IMR-90 (cell line): ENCODE data around the gene FOXO1. TPM values are rescaled to one million over a fixed set of nuclear protein-coding genes. Genes with fewer than 3 reads are reported as not detected.

ENCODE experiments used
- ATAC-seq: fragments of 200-7000 bp; cut with Tn5 transposase; 2 replicates; pipeline ENCODE4 v1.9.1; 2020; ENCODE audit warnings: low read depth, mild to moderate bottlenecking, moderate library complexity
- BruUV-seq: library from RNA; stranded (reverse); fragments of 400-500 nt; replicated peaks from 2 replicates; lab custom pipeline; 2021; lab: Mats Ljungman, UMichigan
- CTCF ChIA-PET: fragments of 300-600 bp; formaldehyde crosslinking; extraction: SDS; loops from one replicate; lab custom pipeline; 2021; ENCODE audit warnings: antibody characterized with exemption; lab: Yijun Ruan, JAX
- POLR2A ChIA-PET: fragments of 300-600 bp; sonication (Branson Sonifier 250); formaldehyde crosslinking; loops from one replicate; lab custom pipeline; 2022; ENCODE audit warnings: antibody characterized with exemption; ENCODE audit not compliant: unreplicated experiment; lab: Charles Lee
- DNase-seq: peaks from one replicate; pipeline ENCODE4 v3.0.0; 2013
- H2AFZ ChIP-seq: replicated peaks from 2 replicates; pipeline ENCODE3; 2013; ENCODE audit warnings: low read length, mild to moderate bottlenecking; ENCODE audit not compliant: poor library complexity
- H2AK5ac ChIP-seq: 2 replicates; pipeline ENCODE4 v1.6.1; 2013; ENCODE audit warnings: low read depth, low read length, inconsistent platforms
- H2AK9ac ChIP-seq: replicated peaks from 2 replicates; pipeline ENCODE3; 2013; ENCODE audit warnings: mild to moderate bottlenecking, low read depth, low read length, moderate library complexity; ENCODE audit not compliant: poor library complexity
- H2BK120ac ChIP-seq: 2 replicates; pipeline ENCODE4 v1.6.1; 2013; ENCODE audit warnings: low read depth, low read length, inconsistent platforms
- H2BK15ac ChIP-seq: 3 replicates; pipeline ENCODE4 v1.6.1; 2013; ENCODE audit warnings: low read depth, low read length, inconsistent platforms
- H2BK20ac ChIP-seq: 2 replicates; pipeline ENCODE4 v1.6.1; 2013; ENCODE audit warnings: low read depth, mild to moderate bottlenecking, inconsistent platforms, low read length, moderate library complexity
- H2BK5ac ChIP-seq: 2 replicates; pipeline ENCODE4 v1.6.1; 2013; ENCODE audit warnings: mild to moderate bottlenecking, low read depth, low read length, inconsistent platforms; ENCODE audit not compliant: poor library complexity, severe bottlenecking
- H3K14ac ChIP-seq: replicated peaks from 2 replicates; pipeline ENCODE4 v1.6.1; 2013; ENCODE audit warnings: low read depth, low read length, inconsistent platforms
- H3K18ac ChIP-seq: 2 replicates; pipeline ENCODE4 v1.6.1; 2013; ENCODE audit warnings: low read depth, low read length, control low read depth
- H3K23ac ChIP-seq: 2 replicates; pipeline ENCODE4 v1.6.1; 2013; ENCODE audit warnings: low read depth, low read length, inconsistent platforms
- H3K27ac ChIP-seq: 2 replicates; pipeline ENCODE4 v1.5.1; 2013; ENCODE audit warnings: mild to moderate bottlenecking, control low read depth, low read length; ENCODE audit not compliant: insufficient read depth
- H3K27me3 ChIP-seq: 2 replicates; pipeline ENCODE4 v1.6.1; 2013; ENCODE audit warnings: low read length; ENCODE audit not compliant: control insufficient read depth, insufficient read depth
- H3K36me3 ChIP-seq: 2 replicates; pipeline ENCODE4 v1.6.1; 2013; ENCODE audit warnings: low read length, mixed read lengths; ENCODE audit not compliant: control insufficient read depth, insufficient read depth
- H3K4ac ChIP-seq: 2 replicates; pipeline ENCODE4 v1.6.1; 2013; ENCODE audit warnings: low read depth, low read length, inconsistent platforms
- H3K4me1 ChIP-seq: 2 replicates; pipeline ENCODE4 v1.6.1; 2013; ENCODE audit warnings: low read length, mixed read lengths; ENCODE audit not compliant: control insufficient read depth, insufficient read depth
- H3K4me2 ChIP-seq: 2 replicates; pipeline ENCODE4 v1.6.1; 2013; ENCODE audit warnings: low read depth, mild to moderate bottlenecking, control low read depth, low read length, moderate library complexity
- H3K4me3 ChIP-seq: 2 replicates; pipeline ENCODE4 v1.5.1; 2013; ENCODE audit warnings: low read depth, mild to moderate bottlenecking, control low read depth, low read length, moderate library complexity; ENCODE audit not compliant: insufficient read depth
- H3K56ac ChIP-seq: 2 replicates; pipeline ENCODE4 v1.6.1; 2013; ENCODE audit warnings: low read length, inconsistent platforms; ENCODE audit not compliant: insufficient read depth; ENCODE audit errors: extremely low read depth
- H3K79me1 ChIP-seq, 2 experiments: 2 replicates each; pipeline ENCODE4 v1.6.1; 2013; ENCODE audit warnings: low read length in 2 of 2, inconsistent platforms in 1 of 2, low read depth in 1 of 2
- H3K9ac ChIP-seq: 2 replicates; pipeline ENCODE4 v1.6.1; 2013; ENCODE audit warnings: low read depth, low read length, control low read depth
- H3K9me1 ChIP-seq: 2 replicates; pipeline ENCODE4 v1.6.1; 2013; ENCODE audit warnings: low read length, inconsistent platforms; ENCODE audit not compliant: insufficient read depth
- H3K9me3 ChIP-seq: 2 replicates; pipeline ENCODE4 v1.6.1; 2013; ENCODE audit warnings: low read length; ENCODE audit not compliant: control insufficient read depth, insufficient read depth
- H4K20me1 ChIP-seq: 2 replicates; pipeline ENCODE4 v1.6.1; 2013; ENCODE audit warnings: low read length, inconsistent platforms; ENCODE audit not compliant: insufficient read depth
- H4K5ac ChIP-seq: 2 replicates; pipeline ENCODE4 v1.6.1; 2013; ENCODE audit warnings: mild to moderate bottlenecking, low read depth, low read length, control low read depth
- H4K8ac ChIP-seq, 2 experiments: 2 replicates each; pipeline ENCODE4 v1.6.1; 2013; ENCODE audit warnings: low read depth in 2 of 2, low read length in 2 of 2, control low read depth in 1 of 2, inconsistent platforms in 1 of 2
- H4K91ac ChIP-seq: 2 replicates; pipeline ENCODE4 v1.6.1; 2013; ENCODE audit warnings: low read depth, low read length, inconsistent platforms; ENCODE audit not compliant: insufficient read depth
- BHLHE40 ChIP-seq: fragments of 150-350 bp; IDR thresholded peaks from 2 replicates; pipeline ENCODE4 v1.6.1; 2016; ENCODE audit warnings: mild to moderate bottlenecking, low read depth, low read length
- CEBPB ChIP-seq: IDR thresholded peaks from 2 replicates; pipeline ENCODE4 v1.6.1; 2012; ENCODE audit warnings: low read depth, low read length, improper control_type of control experiment
- CHD1 ChIP-seq: IDR thresholded peaks from 2 replicates; pipeline ENCODE4 v1.6.1; 2012; ENCODE audit warnings: low read depth, low read length, improper control_type of control experiment
- CTCF ChIP-seq: conservative IDR thresholded peaks from 2 replicates; pipeline ENCODE4 v1.5.1; 2012; ENCODE audit warnings: mild to moderate bottlenecking, low read depth, low read length, improper control_type of control experiment
- FOS ChIP-seq: fragments of 150-350 bp; IDR thresholded peaks from 2 replicates; pipeline ENCODE4 v1.6.1; 2016; ENCODE audit warnings: low read depth, low read length
- MAFK ChIP-seq: IDR thresholded peaks from 2 replicates; pipeline ENCODE4 v1.6.1; 2012; ENCODE audit warnings: low read depth, low read length, improper control_type of control experiment
- MAZ ChIP-seq: IDR thresholded peaks from 2 replicates; pipeline ENCODE4 v1.6.1; 2012; ENCODE audit warnings: low read depth, mild to moderate bottlenecking, low read length, improper control_type of control experiment, moderate library complexity, borderline replicate concordance
- MXI1 ChIP-seq: IDR thresholded peaks from 2 replicates; pipeline ENCODE4 v1.6.1; 2012; ENCODE audit warnings: low read depth, mild to moderate bottlenecking, low read length, moderate library complexity, borderline replicate concordance
- NFE2L2 ChIP-seq: fragments of 150-350 bp; IDR thresholded peaks from 2 replicates; pipeline ENCODE4 v1.6.1; 2016; ENCODE audit warnings: low read depth, mild to moderate bottlenecking, low read length
- POLR2A ChIP-seq: IDR thresholded peaks from 2 replicates; pipeline ENCODE4 v1.6.1; 2012; ENCODE audit warnings: mild to moderate bottlenecking, low read depth, low read length
- RAD21 ChIP-seq: IDR thresholded peaks from 2 replicates; pipeline ENCODE4 v1.6.1; 2012; ENCODE audit warnings: low read length, improper control_type of control experiment
- RCOR1 ChIP-seq: IDR thresholded peaks from 2 replicates; pipeline ENCODE4 v1.6.1; 2012; ENCODE audit warnings: mild to moderate bottlenecking, low read length, improper control_type of control experiment; ENCODE audit not compliant: insufficient replicate concordance
- RFX5 ChIP-seq: IDR thresholded peaks from 2 replicates; pipeline ENCODE4 v1.8.0; 2012; ENCODE audit warnings: low read depth, mild to moderate bottlenecking, low read length, moderate library complexity
- SMC3 ChIP-seq: fragments of 150-350 bp; IDR thresholded peaks from 2 replicates; pipeline ENCODE4 v1.6.1; 2016; ENCODE audit warnings: low read depth, mild to moderate bottlenecking, antibody characterized with exemption, low read length, moderate library complexity
- WGBS, 2 experiments: methylation state at CpG; one replicate each; pipeline versions ENCODE4 v1.1.5 to v1.1.7; 2013; ENCODE audit warnings: missing lambda C conversion rate in 2 of 2; ENCODE audit not compliant: insufficient read length in 1 of 2; ENCODE audit errors: extremely low coverage in 2 of 2; 5-methylcytosine and 5-hydroxymethylcytosine counted together
- dilution Hi-C: fragments of 300-500 bp; cut with HindIII; formaldehyde crosslinking; loops from one replicate; pipeline ENCODE4 v1.14.3; 2018; ENCODE audit warnings: low sequenced_read_pairs; ENCODE audit not compliant: unreplicated experiment
- in situ Hi-C: fragments of 300-500 bp; cut with MboI; formaldehyde crosslinking; loops from 3 replicates; pipeline ENCODE4 v1.14.3; 2019; ENCODE audit warnings: low sequenced_read_pairs, inconsistent platforms, mixed read lengths
- intact Hi-C: fragments of 100-400 bp; cut with micrococcal nuclease; formaldehyde crosslinking; loops from 2 replicates; pipeline ENCODE4 v1.10.0; 2022
- polyA plus RNA-seq, 3 experiments: library from polyadenylated mRNA; depleted of rRNA; stranded (reverse); fragments of >200 nt; gene quantifications; 2 replicates each; pipeline ENCODE4 v1.2.3, GENCODE V29; 2012; ENCODE audit warnings: low replicate concordance in 1 of 3
- total RNA-seq: library from RNA; depleted of rRNA; stranded (reverse); fragments of >200 nt; gene quantifications from 2 replicates; pipeline ENCODE4 v1.2.3, GENCODE V29; 2012
- TF ChIP-seq, protein P1 (sequence below): fragments of 150-350 bp; IDR thresholded peaks from 2 replicates; pipeline ENCODE4 v1.6.1; 2017; ENCODE audit warnings: mild to moderate bottlenecking, antibody characterized with exemption, low read length, low read depth
- TF ChIP-seq, protein P2 (sequence below): fragments of 150-350 bp; IDR thresholded peaks from 2 replicates; pipeline ENCODE4 v1.6.1; 2016; ENCODE audit warnings: low read depth, mild to moderate bottlenecking, low read length, moderate library complexity, borderline replicate concordance

FOXO1 gene
- total and polyA plus RNA-seq, 2 of the 4 experiments (the other 2 are of a cell fraction): 0.12 to 0.18 TPM

- ChIA-PET CTCF (no interaction called here), POLR2A (no interaction called here)
- no peak overlapping the region for H2BK5ac ChIP-seq
- H3K4me3 ChIP-seq: no peak overlapping the region
- BruUV-seq: no TSS peak
- ATAC-seq: no peak
- no peak overlapping the region for H2BK120ac ChIP-seq
- 83% methylated on average over 1 of the region's 1 CpG; no CpG with 5 or more reads in 1 of the 2 experiments for WGBS, 2 experiments
- no peak overlapping the region for H3K23ac ChIP-seq
- H3K9me3 ChIP-seq: no peaks in the 10 kb centered on the region
- H3K9me1 ChIP-seq: no peaks in the 10 kb centered on the region
- TF ChIP-seq MXI1 (no peak), POLR2A (no peak), CTCF (no peak), CEBPB (no peak), MAFK (no peak), BHLHE40 (no peak), RFX5 (no peak), FOS (no peak), MAZ (no peak), NFE2L2 (no peak), SMC3 (no peak), CHD1 (no peak), RAD21 (no peak), RCOR1 (no peak)
- TF ChIP-seq, protein P1, sequence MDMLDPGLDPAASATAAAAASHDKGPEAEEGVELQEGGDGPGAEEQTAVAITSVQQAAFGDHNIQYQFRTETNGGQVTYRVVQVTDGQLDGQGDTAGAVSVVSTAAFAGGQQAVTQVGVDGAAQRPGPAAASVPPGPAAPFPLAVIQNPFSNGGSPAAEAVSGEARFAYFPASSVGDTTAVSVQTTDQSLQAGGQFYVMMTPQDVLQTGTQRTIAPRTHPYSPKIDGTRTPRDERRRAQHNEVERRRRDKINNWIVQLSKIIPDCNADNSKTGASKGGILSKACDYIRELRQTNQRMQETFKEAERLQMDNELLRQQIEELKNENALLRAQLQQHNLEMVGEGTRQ: no peak
- TF ChIP-seq, protein P2, sequence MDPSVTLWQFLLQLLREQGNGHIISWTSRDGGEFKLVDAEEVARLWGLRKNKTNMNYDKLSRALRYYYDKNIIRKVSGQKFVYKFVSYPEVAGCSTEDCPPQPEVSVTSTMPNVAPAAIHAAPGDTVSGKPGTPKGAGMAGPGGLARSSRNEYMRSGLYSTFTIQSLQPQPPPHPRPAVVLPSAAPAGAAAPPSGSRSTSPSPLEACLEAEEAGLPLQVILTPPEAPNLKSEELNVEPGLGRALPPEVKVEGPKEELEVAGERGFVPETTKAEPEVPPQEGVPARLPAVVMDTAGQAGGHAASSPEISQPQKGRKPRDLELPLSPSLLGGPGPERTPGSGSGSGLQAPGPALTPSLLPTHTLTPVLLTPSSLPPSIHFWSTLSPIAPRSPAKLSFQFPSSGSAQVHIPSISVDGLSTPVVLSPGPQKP: no peak
- dilution Hi-C loops (no loop called here), in situ Hi-C loops (no loop called here), intact Hi-C loops (no loop called here)
- H3K9ac ChIP-seq: no peak overlapping the region
- no peak overlapping the region for H2AK5ac ChIP-seq
- no peak for DNase-seq
- H3K27me3 ChIP-seq: no peaks in the 10 kb centered on the region
- H3K18ac ChIP-seq: no peak overlapping the region
- H3K27ac ChIP-seq: no peak overlapping the region
- no peak overlapping the region for H3K56ac ChIP-seq
- no peak overlapping the region for H3K4me2 ChIP-seq
- no peaks in the 10 kb centered on the region for H3K36me3 ChIP-seq
- no peak overlapping the region for H4K8ac ChIP-seq
- H4K91ac ChIP-seq: no peak overlapping the region
- H3K4ac ChIP-seq: no peak overlapping the region
- no peak overlapping the region for H2AFZ ChIP-seq
- H4K20me1 ChIP-seq: no peaks in the 10 kb centered on the region
- H2AK9ac ChIP-seq: no peak overlapping the region
- no peak overlapping the region for H4K5ac ChIP-seq
- no peak overlapping the region for H3K14ac ChIP-seq
- no peak overlapping the region for H2BK20ac ChIP-seq
- H2BK15ac ChIP-seq: no peak overlapping the region
- no peaks in the 10 kb centered on the region for H3K4me1 ChIP-seq
- H3K79me1 ChIP-seq: no peaks in the 10 kb centered on the region
Observed at GRCh38 chr13:40626977-40627376, 39.5 kb downstream of the FOXO1 start.
